Body of pancreas (tissue), 4 donors: ENCODE measurements around the gene STAT4.

Experiments
- CTCF ChIP-seq, 7 experiments: fragments of 450-650 bp in 4 of 7; fragments of 200-600 bp in 3 of 7; sonication (generic) in 3 of 7; IDR thresholded peaks; one replicate each; pipeline ENCODE4 v1.5.1; 2016 to 2019; ENCODE audit warnings: antibody characterized with exemption in 7 of 7
- POLR2A ChIP-seq, 3 donors: fragments of 450-650 bp; IDR thresholded peaks; one replicate each; pipeline ENCODE4 v1.6.1; 2016; ENCODE audit warnings: antibody characterized with exemption in 3 of 3, mild to moderate bottlenecking in 2 of 3

- TF ChIP-seq CTCF (IDR thresholded peaks at IDR 0.05) (no peak), POLR2A (IDR thresholded peaks at IDR 0.05) (no peak)
Measured at GRCh38 chr2:191078165-191078867, 72.5 kb downstream of the STAT4 start.
